ENCODE results near the gene PINLYP. TPM values are rescaled to one million over a fixed set of nuclear protein-coding genes. Genes with fewer than 3 reads are reported as not detected.

PINLYP gene
- total RNA-seq, 1 donor from 2014 or later: 9.5 TPM

- H3K4me3 Mint-ChIP-seq: no peak overlapping the region
These were observed 23.0 kb upstream of the PINLYP start for GRCh38 chr19:43552616-43553015.

GRCh38 chr19:43553656-43554055 lies 21.9 kb upstream of the PINLYP start:
- Mint-ChIP-seq H3K4me3 (no peak overlapping the region), H3K27ac (ENCODE audit: unreplicated experiment) (no peak overlapping the region), H3K4me1 (no peaks in the 10 kb centered on the region), H3K36me3 (ENCODE audit: low read depth) (peaks cover 8% of the 10 kb centered on the region), H3K9me3 (no peaks in the 10 kb centered on the region), H3K27me3 (ENCODE audit: low read depth) (no peaks in the 10 kb centered on the region)
- DNase-seq (ENCODE audit: low read depth, low spot score): no peak
- TF ChIP-seq CTCF (conservative IDR thresholded peaks at IDR 0.05): no peak

More at GRCh38 chr19:43552616-43553015, 23.0 kb upstream of the PINLYP start:
- H3K9me3 Mint-ChIP-seq: no peaks in the 10 kb centered on the region
- no peaks in the 10 kb centered on the region for H3K4me1 Mint-ChIP-seq
- no peak for DNase-seq (ENCODE audit: low read depth, low spot score)
- H3K27ac Mint-ChIP-seq (ENCODE audit: unreplicated experiment): no peak overlapping the region
- peaks cover 12% of the 10 kb centered on the region for H3K36me3 Mint-ChIP-seq (ENCODE audit: low read depth)
- H3K27me3 Mint-ChIP-seq (ENCODE audit: low read depth): no peaks in the 10 kb centered on the region
- TF ChIP-seq CTCF (conservative IDR thresholded peaks at IDR 0.05): no peak

DNA sequence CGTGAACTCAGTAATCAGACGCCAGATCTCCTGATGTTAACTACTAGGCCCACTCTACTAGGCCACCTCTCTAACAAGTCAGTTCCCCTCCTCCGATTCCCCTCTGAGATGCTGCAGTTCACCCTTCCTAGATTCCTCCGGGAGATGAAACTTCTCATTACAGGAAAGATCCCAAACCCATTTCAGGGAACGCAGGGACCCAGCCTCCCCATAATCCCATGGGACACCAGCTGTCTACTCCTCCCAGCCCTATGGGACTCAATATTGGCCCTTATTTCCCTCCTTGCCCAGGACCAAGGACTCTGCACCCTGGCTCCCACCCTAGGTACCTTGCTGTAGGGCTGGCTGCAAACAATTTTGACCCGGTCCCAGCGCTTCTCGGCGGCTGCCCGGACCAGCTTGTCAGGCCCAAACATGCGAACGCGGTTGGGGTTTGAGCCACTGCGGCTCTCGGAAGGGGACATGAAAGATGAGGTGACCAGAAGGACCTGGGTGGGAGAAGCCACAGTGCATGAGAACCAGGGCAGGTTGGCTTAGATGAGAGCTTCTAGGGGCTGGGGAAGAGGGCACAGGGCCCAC lies 21.2 kb upstream of the PINLYP start:
- no peak for TF ChIP-seq CTCF (conservative IDR thresholded peaks at IDR 0.05)
- no peak overlapping the region for H3K4me3 Mint-ChIP-seq
- H3K27me3 Mint-ChIP-seq (ENCODE audit: low read depth): no peaks in the 10 kb centered on the region
- H3K9me3 Mint-ChIP-seq: no peaks in the 10 kb centered on the region
- H3K27ac Mint-ChIP-seq (ENCODE audit: unreplicated experiment): no peak overlapping the region
- no peaks in the 10 kb centered on the region for H3K4me1 Mint-ChIP-seq
- no peak for DNase-seq (ENCODE audit: low read depth, low spot score)
- peaks cover 8% of the 10 kb centered on the region for H3K36me3 Mint-ChIP-seq (ENCODE audit: low read depth)

GRCh38 chr19:43555185-43555770 lies 20.3 kb upstream of the PINLYP start:
- Mint-ChIP-seq H3K27me3 (ENCODE audit: low read depth) (no peaks in the 10 kb centered on the region), H3K27ac (ENCODE audit: unreplicated experiment) (peak overlapping the region; percentile 9), H3K4me3 (no peak overlapping the region), H3K36me3 (ENCODE audit: low read depth) (peaks cover 8% of the 10 kb centered on the region), H3K9me3 (no peaks in the 10 kb centered on the region), H3K4me1 (no peaks in the 10 kb centered on the region)
- DNase-seq (ENCODE audit: low read depth, low spot score): peak; percentile 83
- TF ChIP-seq CTCF (conservative IDR thresholded peaks at IDR 0.05): peak; percentile 76

- no peak for TF ChIP-seq CTCF (conservative IDR thresholded peaks at IDR 0.05)
- no peaks in the 10 kb centered on the region for H3K4me1 Mint-ChIP-seq
- H3K9me3 Mint-ChIP-seq: no peaks in the 10 kb centered on the region
- no peaks in the 10 kb centered on the region for H3K27me3 Mint-ChIP-seq (ENCODE audit: low read depth)
- H3K36me3 Mint-ChIP-seq (ENCODE audit: low read depth): peaks cover 3% of the 10 kb centered on the region
- H3K27ac Mint-ChIP-seq (ENCODE audit: unreplicated experiment): peak overlapping the region; percentile 12
- no peak overlapping the region for H3K4me3 Mint-ChIP-seq
- DNase-seq (ENCODE audit: low read depth, low spot score): no peak
These were observed 14.9 kb upstream of the PINLYP start for GRCh38 chr19:43560687-43561086.

Measured in neural crest cell (in vitro differentiated cells).